CD1c-positive myeloid dendritic cell (primary cell): ENCODE measurements around the gene UCP3.

Experiments used
- DNase-seq: peaks from one replicate; pipeline ENCODE4 v3.0.0-alpha.2; 2016; ENCODE audit errors: extremely low spot score

The UCP3 gene, protein sequence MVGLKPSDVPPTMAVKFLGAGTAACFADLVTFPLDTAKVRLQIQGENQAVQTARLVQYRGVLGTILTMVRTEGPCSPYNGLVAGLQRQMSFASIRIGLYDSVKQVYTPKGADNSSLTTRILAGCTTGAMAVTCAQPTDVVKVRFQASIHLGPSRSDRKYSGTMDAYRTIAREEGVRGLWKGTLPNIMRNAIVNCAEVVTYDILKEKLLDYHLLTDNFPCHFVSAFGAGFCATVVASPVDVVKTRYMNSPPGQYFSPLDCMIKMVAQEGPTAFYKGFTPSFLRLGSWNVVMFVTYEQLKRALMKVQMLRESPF

DNA sequence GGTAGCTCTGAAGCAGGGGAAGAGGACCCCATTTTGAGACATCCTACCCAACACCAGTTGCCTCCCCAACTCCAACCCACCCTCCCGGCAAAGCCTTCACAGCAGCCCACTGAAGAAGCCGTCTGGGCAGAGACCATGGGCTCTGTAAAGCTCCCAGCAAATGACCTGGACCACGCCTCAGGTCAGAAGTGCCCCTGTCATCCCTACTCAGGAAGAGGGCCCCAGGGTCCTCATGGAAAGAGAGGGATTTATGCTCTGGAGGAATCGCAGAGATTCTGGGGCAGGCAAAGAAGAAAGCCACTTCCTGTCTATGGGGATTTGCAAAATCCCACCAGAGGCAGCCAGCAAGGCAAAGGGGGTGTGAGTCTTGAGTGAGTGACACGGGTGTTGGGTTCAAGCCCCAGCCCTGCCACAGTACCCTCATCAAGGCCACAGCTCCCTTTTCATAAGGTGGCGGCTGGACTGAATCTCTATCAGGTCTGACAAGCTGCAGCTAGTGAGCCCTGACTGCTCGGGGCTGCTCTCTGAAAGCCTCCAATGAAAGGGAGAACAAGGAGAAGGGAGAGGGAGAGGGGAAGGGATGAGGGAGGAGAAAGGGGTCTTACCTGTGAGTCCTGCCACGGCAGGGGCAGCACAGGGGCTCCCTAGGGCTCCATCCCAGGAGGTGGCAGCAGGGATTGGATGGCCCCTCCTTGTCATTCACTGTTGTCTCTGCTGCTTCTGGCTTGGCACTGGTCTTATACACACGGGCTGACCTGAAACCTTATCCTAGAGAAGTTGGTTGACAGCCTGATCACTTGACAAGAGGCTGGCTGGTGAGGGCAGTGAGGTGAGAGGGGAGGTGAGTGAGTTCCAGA lies at the start of gene UCP3:
TSS of gene UCP3 (minus strand) at position 713 of the 857 bp plus-strand sequence. CDS start 2,043 bp downstream, outside the sequence.
- DNase-seq = no peak

DNA sequence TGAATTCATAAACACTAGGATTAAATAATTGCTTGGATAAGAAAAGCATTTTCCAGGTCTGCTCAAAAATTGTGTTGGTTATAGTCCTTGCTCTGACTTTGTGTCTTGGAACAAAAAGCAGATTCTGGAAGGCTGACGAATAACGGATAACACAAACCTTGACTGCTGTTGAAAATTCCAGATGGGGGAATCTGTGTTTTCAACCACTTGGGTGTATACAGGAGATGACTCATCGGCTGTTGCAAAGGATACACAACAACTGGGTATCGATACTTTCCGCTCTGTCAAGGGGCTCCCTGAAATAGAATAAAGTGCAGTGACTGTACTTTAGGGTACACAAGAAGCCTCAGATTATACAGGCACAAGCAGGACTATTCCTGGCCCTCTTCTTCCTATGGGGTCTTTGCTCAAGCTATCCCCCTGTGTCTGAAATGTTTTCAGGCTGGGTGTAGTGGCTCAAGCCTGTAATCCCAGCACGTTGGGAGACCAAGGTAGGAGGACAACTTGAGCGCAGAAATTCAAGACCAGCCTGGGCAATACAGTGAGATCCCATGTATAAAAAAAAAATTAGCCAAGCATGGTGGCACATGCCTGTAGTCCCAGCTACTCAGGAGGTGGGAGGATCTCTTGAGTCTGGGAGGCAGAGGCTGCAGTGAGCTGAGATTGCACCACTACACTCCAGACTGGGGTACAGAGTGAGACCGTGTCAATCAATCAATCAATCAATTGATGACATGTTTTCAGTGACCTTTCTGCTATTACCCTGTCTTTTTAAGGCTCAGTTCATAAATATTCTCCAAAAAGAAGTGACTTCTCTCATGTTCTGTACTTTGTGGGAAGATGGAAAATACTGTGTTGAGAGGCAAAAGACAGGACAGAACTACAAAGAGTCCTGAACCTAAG lies 48.6 kb upstream of the UCP3 start:
- DNase-seq = no peak

DNA sequence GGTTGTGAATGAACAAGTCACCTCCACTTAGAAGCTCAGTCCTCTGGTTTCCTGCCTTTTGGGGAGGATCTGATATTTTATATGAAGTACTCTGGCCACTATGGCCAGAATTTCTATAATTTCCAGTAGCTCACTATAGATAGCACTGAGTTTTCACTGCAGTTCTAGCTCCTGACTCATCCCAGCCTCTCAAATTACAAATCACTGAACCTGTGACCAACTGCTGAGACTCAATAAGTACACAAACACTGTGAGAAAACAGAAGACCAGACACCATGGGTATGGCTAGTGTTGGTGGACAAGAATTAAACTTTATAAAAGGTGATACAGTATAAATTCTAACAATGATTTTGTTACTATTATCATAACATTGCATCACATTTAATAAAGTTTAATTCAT lies 47.1 kb upstream of the UCP3 start:
- DNase-seq = no peak

DNA sequence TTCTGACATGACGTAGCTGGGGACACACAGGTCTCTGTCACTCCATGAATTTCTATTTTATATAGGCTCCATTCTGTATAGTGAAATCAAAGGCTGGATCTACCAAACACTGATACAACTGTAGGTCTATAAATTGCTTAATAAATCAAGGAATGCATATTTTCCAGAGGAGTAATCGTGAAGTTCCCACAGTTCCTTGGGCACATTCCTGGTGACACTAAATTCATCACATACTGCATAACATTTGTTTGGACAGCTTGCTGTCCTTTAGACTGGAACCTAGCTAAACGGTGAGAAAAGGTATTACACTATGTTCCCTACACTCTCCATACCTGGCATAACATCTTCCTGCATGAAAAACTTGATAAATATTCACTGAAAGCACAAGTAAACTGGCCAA lies 41.6 kb upstream of the UCP3 start:
- no peak for DNase-seq

DNA sequence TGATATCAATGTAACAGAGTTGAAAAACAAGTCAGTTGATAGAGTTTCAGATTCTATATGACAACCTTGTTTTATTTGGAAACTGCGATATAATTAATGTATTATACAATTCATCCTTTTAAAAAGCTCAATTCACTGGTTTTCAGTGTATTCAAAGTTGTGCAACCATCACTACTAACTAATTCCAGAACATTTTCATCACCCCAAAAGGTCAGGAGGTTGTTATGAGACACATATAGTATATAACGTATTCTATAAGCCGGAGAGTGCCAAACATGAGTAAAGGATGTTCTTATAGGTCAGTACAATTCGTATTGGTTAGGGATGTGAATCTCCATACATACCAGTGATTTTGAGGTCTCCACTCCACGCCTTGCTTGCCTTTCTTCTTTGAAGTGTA lies 40.1 kb upstream of the UCP3 start:
- DNase-seq = no peak

DNA sequence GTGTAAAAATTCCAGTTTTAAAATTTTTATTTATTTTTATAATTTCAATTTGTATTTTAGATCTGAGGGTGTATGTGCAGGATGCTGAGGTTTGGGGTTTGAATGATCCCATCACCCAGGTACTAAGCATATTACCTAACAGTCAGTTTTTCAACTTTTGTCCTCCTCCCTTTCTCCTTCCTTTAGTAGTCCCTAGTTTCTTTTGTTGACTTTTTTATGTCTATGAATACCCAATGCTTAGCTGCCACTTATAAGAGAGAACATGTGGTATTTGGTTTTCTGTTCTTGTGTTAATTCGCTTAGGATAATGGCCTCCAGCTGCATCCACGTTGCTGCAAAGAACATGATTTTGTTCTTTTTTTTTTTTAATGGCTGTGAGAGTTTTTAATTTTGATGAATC lies 35.7 kb upstream of the UCP3 start:
- no peak for DNase-seq

DNA sequence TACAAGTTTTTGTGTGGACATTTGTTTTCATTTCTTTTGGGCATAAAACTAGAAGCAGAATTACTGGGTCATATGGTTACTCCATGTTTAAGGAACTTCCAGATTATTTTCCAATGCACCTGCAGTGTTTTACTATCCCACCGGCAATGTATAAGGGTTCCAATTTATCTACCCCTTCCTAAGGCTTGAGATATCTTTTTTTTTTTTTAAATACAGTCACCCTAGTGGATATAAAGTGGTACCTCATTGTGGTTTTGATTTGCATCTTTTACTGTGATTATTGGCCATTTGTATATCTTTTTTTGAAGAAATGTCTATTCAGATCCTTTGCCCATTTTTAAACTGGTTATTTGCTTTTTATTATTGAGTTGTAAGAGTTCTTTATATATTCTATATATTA lies 34.6 kb upstream of the UCP3 start:
- no peak for DNase-seq

DNA sequence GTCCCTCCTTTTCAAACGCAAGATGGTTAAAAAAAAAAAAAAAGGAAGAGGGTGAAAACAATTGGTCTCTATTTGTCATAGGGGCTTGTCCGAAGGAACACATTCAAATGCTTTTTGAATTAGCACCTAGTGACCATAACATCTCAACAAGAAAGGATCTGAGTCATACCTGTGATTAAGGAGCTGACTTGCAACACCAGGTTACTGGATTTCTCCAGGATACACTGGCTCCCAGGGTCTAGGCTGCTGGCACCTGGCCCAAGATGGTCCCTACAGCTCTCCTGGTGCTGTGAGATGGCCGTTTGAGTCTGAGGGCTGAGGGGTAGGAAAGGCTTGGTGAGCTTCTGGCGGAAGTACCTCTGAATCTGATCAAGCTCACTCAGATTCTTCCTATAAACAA lies 28.4 kb upstream of the UCP3 start:
- DNase-seq = no peak

DNA sequence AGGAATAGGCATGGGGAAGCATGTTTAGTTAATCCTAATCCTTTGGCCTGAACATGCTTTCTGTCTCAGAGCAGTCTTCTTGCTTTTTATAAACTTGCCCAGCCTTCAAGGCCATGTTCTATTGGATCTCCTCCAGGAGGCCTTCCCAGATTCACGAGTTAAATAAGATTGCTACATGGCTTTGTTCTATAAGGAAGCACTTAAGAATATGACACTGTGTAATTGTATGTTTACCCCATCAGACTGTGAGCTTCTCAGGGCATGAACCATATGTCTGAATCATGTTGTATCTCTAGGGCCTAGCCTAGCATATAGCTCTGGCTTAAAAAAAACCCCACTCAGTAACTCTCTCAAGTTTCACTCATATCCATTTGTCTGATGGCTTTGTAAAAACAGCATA lies 26.4 kb upstream of the UCP3 start:
- no peak for DNase-seq

DNA sequence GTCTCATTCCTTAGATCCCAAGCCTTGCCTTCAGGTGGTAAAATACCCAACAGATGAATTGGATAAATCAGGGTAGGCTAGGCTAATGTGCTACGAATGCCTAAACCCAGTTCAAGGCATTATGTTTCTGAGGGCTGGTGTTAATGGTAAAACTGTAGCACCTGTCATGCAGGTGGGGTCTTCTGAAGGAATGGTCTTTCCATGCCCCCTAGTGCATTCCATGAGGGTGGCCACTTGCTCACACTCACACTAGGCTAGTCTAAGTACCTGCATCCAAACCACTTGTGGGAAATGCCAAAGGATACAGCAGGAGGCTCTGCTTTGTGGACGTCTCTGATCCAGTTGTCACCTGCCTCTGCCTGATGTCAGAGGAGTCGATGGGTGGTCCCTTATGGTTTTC lies 24.2 kb upstream of the UCP3 start:
- DNase-seq = no peak

DNA sequence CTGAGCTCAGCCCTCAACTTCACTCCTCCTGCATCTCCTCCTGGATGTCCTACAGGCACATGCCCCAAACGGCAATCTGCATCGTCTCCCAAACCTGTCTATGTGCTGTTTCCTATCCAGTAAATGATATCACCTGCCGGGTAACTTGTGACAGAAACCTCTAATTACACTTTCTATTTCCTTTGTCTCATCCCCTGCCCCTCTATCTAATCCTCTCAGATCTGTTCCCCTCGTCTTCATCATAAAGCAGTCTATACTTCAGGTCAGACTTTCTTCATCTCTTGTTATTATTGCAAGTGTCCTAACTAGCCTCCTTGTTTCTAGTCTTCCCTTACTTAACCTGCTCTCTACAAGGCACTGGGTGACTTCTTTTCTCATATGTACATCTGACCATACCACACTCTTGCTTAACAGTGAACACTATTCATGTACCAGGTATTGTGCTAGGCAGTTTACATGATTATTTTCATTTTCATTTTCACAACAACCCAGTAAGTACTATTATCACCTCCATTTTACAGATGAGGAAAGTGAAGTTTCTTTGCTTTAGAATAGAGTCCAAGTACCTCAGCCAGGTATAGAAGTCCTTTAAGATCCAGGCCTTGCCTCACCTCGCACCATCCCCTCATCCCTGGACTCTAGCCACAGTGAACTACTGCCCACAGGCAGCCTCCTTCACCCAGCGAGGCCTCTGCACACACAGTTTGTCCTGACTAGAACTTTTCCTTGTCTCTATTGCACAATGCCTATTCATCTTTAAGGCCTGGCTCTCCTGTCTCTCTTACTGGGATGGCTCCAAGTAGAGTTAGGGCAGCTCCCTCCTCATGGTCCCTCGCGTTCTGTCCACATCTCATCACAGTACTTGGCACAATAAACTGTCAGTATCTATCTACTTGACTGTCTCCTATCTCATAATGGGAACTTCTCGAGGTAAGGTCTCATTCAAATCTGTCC lies 22.1 kb upstream of the UCP3 start:
- no peak for DNase-seq

DNA sequence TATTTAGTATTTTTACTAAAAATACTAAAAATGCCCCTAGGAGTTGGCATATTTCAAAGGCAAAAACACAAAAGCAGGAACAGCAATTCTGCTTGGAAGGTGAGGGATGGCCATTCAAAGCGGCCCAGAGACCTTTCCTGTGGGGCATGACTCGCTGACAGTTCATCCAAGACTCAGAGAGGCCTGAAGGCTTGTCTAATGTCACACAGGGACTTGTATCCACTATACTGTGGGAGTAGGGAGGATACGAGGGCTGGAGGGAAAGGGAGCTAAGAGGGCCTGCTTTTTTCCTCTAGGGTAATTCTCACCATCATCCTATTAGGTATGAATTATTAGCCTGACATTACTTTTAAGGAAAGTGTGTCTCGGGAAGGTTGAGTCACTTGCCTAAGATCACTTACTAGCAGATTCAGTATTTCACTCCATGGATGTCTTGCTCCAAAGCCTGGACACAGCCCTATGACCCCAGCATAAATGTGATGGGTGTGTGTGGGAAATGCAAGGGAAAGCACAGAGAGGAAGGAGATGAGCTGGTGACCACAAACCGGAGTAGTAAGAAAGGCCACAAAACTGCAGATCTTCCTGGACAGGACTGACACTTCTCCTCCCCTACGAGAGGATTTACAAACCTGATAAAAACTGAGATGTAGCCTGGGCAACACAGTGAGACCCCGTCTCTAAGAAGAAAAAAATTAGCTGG lies 16.7 kb upstream of the UCP3 start:
- peak; percentile 56 for DNase-seq

DNA sequence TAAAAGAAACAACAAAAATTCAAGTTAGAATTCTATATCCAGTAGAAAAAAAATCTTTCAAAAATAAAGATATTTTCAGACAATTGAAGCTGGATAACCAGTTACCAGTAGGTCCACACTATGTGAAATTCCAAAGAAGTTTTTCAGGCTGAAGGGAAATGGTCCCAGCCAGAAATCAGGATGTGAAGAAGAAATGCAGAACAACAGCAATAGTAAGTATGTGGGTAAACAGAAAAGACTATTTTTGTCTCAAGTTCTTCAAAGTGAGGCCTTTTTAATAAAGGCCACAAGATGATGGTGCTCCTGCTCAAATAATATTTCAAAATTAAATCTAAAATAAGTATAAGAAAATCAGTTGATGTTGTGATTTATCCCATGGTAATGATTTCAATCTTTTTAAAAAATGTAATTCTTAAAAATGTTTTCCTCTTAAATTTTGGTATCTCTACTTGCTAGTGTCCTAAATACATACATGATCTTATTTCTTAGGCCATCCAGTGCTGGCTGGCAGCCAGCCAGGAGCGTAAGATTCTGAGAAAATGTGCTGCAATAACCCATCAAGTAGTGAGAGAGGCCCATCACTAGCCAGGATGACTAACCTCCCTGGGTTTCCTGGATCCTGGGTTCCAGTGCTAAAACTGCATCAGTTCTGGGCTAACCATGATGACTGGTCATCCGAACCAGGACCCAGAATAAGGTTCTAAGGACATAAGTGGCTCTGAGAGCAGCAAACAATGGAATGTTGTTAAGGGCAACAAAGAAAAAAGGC lies 15.6 kb upstream of the UCP3 start:
- peak; percentile 78 for DNase-seq

DNA sequence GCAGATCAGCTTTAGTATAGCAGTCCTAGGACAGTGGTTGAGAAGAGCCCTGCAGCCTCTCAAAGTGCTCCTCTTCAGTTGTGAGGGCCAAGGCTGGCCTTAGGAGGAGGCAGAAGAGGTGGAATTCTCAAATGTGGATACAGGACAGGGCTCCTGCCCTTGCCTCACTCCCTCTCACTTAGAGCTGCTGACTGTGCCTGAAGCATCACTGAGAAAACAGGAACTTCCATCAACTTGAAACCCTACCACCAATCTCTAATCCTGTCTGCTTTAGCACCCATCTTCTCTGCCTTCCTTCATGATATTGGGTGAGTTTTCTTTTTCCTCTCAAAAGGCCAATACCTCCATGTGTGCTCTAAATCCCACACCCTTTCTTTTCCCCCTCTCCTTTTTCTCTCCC lies 14.4 kb upstream of the UCP3 start:
- peak; percentile 70 for DNase-seq

DNA sequence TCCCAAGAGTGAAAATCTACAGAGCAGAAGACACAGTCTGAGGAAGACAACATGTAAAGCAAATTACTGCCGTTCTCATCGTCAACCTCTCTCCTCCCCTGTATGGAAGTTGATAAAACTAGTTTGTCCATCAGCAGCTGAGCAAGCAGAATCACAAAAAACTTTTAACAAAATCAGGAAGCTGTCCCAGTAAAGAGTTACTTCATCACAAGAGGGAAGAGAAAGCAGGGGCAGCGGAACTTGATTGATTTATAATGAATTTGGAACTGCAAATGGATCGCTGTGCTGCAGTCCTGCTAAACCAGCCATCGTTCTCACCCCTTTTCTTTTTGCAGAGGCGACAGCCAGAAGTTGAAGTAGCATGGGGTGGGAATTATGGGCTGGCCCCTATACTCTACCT lies 13.7 kb upstream of the UCP3 start:
- peak; percentile 84 for DNase-seq

DNA sequence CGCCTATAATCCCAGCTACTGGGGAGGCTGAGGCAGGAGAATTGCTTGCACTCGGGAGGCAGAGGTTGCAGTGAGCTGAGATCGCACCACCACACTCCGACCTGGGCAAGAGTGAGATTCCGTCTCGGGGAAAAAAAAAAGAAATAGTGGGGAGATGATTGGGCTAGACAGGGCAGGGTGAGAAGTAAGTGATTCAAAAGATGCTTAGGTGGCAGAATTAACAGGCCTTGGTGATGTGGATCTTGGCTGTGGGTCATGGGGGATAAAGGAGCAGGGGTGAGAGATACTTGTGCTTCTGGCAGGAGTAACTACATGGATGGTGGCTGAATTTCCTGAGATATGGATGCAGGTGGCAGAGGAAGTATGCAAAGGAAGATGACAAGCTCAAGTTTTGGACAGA lies 13.1 kb upstream of the UCP3 start:
- no peak for DNase-seq

DNA sequence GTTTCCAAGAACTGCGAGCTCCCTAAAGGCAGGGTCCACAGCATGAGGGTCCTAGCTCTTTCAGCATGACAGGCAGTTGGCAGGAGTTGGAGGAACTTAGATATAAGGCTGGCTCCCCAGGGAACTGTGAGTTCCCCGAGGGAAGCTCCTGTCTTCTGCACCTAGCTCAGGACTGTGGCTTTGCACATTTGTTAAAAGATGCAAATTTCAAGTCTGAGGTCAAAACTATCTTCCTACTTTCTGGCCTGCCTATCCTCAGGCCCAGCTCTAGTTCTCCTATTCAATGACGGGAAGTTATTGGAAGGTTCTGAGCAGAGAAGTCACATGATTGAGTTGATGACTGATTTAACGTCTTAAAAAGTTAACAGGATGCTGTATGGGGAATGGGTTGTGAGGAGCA lies 11.7 kb upstream of the UCP3 start:
- DNase-seq = peak; percentile 91

DNA sequence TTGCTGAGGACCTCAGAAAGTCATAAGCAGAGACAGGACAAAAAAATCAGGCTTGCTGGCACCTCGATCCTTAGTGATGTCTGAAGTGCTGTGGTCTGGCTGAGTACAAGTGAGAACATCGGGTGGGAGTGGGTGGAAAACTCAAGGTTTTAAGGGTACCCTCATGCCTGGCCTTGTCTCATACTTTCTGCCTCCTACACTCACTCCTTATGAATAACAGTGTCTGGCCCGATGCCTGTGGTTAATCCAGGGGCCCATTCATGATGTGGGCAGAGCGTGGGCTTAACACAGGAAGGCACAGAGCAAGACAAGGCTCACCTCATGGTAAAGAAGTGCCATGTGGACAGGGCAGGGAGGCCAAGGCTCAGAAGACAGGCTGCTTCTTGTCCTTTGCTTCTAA lies 11.0 kb upstream of the UCP3 start:
- peak; percentile 79 for DNase-seq

DNA sequence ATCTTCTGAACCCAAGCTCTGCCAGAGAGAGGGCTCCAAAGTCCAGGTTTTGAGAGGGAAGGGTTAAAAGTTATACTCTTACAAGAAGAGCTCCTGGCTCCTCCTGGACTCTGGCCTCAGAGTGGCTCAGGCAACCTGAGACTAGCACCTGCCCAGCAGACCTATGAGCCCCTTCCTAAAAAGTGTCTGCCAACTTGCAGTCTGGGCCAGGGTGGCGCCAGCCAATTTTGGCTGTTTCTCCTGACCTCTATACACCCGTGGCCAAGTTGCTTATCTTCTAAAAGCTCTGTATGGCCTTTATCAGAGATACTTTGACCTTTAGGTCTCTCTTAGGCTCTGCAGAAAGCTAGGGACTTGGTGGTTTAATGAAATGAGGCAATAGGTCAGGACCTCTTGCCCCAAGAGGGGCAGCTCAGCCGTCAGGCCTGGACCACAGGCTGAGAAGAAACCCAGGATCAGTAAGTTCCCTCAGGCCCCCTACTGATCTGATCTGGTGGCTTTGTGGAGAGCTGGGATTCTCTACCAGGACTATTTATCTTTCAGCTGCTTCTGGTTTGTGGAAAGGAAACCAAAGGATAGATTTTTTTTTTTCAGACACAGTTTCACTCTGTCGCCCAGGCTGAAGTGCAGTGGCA lies 10.3 kb upstream of the UCP3 start:
- peak; percentile 42 for DNase-seq
